Stimulated activated CD8-positive, alpha-beta memory T cell treated with anti-CD3 and anti-CD28 coated beads, Interleukin-7, amount 100 ng/mL, for 48 hours (primary cell): ENCODE results near the gene ARL2BP.
A peak's percentile ranks its signal among the peaks of the same experiment; 100 is the strongest.
"Not testable (repeated sequence)": the region's sequence is repeated elsewhere in the genome, so short reads cannot be mapped to it uniquely, and the experiment has no call there.

Source experiments
- DNase-seq, 2 donors: peaks; one replicate each; pipeline ENCODE4 v3.0.0-alpha.2; 2020; ENCODE audit warnings: low read depth in 1 of 2; ENCODE audit errors: extremely low read depth in 1 of 2

Gene ARL2BP

DNA sequence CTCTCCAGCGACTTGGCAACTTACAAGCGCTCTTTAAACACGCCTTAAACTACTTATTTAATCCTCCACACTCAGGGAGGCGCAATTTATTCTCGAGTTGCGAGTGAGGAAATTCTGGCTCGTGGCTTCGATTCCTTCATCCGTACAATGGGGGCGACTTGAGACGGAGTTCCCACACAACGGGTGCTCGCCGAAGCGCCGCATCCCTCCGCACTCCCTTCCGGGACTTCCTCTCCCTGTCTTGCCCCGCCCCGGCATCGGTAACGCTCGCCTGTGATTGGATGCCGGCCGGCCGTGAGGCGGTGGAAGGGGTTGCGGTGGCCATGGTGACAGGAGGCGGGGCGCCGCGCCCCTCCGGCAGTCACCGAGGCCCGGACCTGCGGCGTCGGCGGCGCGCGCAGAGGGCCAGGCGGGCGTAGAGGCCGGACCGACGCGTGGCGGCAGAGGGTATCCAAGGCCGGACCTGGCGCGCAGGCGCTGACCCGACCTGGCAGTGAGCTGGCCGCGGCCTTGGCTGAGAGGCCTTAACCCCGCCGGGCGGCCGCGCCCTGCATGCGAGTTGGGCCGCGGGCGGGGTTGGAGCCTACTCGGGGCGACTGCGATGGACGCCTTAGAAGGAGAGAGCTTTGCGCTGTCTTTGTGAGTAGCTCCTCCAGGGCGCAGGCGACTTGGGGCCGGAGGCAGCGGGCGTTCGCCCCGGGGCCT, at the start of gene ARL2BP:
Gene ARL2BP, plus strand, starts transcription at position 493 of the 705 bp plus-strand sequence. Its CDS starts 109 bp downstream, at position 602.
- peak; percentile 94 to 96 for DNase-seq

DNA sequence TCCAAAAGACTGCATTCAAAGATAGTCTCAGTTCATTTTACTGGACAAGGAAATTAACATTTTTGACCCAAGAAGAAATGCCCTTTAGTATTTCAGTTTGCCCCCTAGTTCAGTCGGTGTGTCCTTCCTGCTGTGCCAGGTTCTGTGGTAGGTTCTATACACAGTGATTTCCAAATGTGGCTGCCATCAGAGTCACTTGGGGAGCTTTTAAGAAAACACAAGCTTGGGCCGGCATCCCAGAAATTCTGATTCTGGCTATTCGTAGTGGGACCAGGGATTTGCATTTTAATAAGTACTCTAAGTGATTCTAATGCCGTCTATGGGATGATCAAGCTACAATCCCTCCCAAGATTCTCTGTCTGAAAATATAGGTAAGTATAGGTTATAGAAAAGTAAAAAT, 48.8 kb upstream of the ARL2BP start:
- no peak for DNase-seq

DNA sequence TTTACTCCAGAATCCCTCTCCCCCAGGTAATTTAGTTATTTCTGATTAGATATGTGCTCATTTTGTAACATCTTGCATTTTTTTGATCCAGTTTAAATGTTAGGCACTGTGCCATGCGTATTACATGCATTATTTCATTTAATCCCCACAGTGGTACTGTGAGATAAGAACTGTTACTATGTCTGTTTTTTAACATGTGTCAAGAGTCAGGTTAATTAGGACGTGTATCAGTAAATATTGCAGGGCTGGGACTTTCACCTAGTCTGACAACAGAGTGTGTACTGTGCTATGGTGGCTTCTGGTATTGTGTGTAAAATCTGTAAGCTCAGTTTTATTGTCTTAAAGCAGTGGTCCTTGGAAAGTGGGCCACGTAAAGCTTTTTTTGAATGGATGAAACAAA, 48.3 kb upstream of the ARL2BP start:
- DNase-seq = no peak

DNA sequence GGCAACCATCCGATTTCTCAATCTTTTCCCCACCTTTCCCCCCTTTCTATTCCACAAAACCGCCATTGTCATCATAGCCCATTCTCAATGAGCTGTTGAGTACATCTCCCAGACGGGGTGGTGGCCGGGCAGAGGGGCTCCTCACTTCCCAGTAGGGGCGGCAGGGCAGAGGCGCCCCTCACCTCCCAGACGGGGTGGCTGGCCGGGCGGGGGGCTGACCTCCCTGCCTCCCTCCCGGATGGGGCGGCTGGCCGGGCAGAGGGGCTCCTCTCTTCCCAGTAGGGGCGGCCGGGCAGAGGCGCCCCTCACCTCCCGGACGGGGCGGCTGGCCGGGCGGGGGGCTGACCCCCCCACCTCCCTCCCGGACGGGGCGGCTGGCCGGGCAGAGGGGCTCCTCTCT, 44.7 kb upstream of the ARL2BP start:
- DNase-seq = not testable (repeated sequence)

DNA sequence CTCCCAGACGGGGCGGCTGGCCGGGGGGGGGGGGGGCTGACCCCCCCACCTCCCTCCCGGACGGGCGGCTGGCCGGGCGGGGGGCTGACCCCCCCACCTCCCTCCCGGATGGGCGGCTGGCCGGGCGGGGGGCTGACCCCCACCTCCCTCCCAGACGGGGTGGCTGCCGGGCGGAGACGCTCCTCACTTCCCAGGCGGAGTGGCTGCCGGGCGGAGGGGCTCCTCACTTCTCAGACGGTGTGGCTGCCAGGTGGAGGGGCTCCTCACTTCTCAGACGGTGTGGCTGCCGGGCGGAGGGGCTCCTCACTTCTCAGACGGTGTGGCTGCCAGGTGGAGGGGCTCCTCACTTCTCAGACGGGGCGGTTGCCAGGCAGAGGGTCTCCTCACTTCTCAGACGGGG, 44.1 kb upstream of the ARL2BP start:
- DNase-seq = not testable (repeated sequence)

DNA sequence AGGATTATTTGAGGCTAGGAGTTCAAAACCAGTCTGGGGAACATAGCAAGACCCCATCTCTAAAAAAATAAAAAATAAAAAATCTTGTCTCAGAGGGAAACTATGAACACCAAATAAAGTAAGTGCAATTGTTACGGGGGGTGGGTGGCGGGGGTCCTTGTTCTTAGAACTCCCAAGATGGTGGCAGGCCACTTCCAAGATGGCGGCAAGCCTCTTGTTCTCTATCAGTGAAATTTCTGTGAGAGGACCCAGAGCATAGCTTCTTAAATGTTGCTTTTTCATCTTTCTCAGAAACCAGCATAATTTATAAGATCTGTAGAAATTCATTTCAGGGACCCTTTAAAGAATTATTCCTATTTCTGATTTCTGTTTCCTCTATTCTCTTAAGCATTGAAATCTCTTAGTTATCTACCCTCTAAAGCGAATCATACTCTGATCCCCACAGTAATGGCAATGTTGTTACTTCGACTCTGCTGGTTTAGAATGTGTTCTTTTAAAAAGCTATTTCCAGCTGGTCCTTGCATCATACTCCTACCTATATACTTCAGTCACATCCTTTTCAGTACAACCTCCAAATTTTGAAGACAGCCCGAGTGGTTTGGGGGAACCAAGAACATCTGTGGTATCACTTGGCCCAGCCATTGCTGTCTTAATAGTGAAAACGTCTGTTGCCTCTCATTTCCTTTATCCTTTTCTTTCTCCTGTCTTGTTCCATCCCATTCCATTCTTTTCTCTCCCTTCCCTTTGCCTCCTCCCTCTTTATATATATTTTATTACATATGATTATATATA, 42.8 kb upstream of the ARL2BP start:
- no peak for DNase-seq

DNA sequence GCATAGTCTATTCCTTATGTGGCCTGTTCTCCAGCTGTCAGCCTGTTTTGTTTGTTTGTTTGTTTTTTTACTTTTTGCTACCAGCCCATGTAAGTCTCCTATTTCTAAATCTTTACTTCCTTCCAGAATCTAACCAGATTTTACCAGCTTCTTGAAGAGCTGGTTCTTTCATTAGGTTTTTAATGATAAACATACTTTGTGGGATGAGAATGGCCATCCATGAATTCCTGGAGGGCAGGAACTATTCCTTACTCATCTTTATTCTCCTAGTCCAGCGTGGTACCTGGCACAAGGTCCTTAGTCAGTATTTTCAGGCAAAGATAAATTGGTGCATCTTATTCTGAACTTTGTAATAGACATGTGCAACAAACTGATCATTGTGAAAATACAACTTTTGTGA, 41.6 kb upstream of the ARL2BP start:
- no peak for DNase-seq

DNA sequence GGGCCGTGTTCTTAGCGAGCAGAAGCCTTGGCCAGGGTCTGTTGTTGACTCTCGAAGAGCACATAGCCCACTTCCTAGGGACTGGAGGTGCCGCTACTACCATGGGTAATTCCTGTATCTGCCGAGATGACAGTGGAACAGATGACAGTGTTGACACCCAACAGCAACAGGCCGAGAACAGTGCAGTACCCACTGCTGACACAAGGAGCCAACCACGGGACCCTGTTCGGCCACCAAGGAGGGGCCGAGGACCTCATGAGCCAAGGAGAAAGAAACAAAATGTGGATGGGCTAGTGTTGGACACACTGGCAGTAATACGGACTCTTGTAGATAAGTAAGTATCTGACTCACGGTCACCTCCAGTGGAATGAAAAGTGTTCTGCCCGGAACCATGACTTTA, 40.4 kb upstream of the ARL2BP start:
- DNase-seq = no peak

DNA sequence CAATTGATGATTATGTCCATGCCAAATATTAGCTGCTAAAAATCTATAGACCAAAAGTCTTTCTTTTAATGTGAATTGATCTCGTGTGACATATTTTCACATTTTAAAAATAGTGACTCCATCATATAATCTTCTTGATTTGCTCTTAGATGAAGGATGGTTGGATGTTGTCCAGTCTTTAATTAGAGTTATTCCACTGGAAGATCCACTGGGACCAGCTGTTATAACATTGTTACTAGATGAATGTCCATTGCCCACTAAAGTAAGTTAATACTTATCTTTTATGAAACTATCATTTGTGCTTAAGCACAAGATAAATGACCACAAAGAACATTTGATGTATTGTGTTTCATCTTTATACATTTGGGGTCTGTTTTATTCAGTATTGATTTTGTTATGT, 36.1 kb upstream of the ARL2BP start:
- no peak for DNase-seq

DNA sequence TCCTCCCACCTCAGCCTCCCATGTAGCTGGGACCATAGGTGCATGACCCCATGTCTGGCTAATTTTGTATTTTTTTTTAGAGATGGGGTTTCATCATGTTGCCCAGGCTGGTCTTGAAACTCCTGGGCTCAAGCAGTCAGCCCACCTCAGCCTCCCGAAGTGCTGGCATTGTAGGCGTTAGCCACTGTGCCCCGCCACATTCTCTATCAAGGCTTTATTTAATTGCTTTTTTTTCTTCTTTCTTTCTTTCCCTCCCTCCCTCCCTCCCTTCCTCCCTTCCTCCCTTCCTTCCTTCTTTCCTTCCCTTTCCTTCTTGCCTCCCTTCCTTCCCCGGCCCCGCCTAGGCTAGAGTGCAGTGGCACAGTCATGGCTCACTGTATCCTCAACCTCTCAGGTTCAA, 35.3 kb upstream of the ARL2BP start:
- DNase-seq = no peak

DNA sequence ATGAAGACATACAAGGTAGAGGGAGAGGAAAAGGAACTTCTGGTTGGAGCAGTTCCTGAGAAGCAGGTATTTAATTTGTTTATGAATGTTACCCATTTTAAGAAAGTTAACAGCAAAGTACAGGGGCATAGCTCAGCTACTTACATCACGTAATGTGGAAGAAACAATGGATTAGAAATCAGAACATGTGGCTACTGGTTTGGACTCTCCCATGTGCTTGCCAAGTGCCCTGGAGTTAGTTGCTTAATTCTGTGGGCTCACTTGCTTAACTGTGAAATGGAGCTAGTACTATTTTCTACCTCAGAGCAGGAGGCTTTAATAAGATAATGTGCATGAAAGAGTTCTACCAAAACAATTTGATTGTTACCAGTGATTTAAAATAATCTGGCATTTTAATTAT, 31.6 kb upstream of the ARL2BP start:
- DNase-seq = no peak

DNA sequence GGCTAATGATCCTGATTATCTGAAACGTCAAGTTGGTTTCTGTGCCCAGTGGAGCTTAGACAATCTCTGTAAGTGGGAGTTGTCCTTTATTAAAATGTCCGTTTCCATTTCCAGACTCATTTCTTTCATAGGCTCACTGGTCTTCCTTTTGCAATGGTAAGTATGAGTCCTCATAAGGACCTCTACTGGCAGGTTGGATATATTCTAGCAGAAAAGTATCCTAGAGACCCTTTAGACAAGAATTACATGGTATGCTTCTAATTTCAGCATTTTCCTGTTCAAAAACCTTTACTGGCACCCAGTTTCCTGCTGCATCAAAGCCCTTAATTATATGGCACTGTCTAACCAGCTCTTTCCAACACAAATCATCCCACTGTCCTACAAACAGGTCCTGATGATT, 28.1 kb upstream of the ARL2BP start:
- no peak for DNase-seq

DNA sequence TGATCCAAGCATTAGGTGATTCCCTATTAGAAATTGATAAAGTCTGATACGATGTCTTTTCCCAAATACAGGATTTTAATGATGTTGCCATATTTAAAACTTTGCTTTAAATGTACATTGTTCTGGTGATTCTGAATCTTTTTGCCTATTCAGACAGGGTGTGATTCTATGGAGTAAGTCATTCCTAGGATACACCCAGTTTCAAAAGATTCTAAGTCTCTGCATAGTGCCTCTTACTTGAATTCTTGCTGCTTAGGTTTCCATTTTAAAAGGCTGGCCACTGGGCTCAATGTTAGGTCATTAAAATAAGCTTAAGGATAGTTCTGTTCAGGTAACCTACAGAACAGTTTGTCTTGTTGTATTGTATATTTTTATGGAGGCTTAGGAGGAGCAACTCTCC, 22.0 kb upstream of the ARL2BP start:
- DNase-seq = no peak

DNA sequence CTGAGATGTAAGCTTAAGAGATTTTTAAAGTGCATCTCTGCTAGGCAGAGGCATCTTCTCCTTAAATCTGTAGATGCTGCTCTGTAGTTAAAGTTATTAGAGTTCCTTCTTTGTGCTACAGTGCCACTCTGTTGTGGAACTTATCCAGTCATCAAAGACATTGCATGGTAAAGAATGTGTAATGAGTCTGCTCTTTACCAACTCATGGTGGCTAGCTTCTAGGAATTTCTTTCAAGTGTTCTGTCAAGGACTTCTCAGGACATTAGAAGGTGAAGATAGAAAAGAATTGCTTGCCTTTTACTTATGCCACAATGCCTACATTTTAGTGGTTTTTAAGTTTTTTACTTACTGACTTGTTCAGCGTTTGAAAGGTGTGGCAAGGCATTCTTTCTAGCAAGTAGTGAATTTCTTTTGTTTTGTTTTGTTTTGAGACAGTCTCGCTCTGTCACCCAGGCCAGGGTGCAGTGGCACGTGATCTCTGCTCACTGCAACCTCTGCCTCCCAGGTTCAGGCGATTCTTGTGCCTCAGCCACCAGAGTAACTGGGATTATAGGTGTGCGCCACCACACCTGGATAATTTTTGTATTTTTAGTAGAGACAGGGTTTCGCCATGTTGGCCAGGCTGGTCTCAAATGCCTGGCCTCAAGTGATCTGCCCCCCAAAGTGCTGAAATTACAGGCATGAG, 20.3 kb upstream of the ARL2BP start:
- no peak for DNase-seq

DNA sequence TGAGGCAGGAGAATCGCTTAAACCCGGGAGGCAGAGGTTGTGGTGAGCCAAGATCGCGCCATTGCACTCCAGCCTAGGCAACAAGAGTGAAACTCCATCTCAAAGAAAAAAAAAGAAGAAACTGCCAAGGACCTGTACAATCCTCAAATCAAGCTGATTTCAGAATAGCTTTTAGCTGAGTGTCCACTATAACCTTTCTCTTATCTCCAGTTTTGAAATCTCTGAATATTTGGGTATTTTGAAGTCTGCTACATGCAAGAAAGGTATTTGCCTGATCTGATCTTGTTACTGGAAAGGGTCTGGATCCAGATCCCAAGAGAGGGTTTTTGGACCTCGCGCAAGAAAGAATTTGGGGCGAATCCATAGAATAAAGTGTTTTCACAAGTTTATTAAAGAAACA, 19.1 kb upstream of the ARL2BP start:
- DNase-seq = no peak

DNA sequence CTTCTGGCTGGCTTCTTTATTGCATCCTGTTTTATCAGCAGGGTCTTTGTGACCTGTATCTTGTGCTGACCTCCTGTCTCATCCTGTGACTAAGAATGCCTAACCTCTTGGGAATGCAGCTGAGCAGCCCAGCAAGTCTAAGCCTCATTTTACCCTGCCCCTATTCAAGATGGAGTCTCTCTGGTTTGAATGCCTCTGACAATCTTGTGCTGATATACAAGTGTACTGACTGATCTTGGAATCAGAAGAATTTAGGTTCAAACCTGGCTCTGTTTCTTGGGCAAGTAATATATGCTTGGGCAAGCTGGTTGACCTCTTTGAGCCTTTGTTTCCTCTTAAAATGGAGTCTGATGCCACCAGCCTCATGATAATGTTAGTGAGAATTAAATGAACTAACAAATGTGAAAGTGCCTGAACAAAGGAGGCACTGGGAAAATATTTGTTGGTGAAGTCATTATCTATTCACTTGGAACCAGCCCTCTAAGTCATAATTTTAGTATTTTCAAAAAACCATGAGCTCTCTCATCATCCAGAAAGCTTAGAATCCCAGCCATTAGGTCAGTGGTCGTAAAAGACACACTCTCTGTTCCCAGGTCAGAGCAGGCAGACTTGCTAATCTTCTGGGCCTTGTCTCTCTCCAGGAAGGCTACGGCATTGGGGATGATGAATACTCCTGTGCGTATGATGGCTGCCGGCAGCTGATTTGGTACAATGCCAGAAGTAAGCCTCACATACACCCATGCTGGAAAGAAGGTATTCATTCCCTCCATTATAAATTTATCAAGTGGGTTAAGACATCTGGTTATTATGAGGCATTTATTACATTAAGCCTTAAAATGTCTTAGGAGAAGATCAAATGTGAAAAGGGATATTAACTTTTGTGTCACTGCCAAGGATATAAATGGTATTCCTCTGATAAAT, 18.1 kb upstream of the ARL2BP start:
- no peak for DNase-seq

DNA sequence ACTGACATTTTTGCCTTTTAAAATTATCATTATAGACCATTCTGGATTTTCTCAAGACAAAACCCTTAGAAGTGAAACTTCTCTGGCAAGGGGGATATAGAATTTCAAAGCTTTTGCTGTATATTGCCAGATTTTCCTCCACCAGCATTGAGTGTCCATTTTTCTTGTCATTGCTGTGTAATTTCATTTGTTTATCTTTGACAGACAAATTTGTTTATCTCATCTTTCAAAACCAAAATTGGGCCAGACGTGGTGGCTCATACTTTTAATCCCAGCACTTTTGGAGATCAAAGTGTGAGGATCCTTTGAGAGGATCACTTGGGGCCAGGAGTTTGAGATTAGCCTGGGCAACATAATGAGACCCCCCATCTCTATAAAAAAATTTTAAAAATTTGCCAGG, 16.0 kb upstream of the ARL2BP start:
- DNase-seq = no peak

DNA sequence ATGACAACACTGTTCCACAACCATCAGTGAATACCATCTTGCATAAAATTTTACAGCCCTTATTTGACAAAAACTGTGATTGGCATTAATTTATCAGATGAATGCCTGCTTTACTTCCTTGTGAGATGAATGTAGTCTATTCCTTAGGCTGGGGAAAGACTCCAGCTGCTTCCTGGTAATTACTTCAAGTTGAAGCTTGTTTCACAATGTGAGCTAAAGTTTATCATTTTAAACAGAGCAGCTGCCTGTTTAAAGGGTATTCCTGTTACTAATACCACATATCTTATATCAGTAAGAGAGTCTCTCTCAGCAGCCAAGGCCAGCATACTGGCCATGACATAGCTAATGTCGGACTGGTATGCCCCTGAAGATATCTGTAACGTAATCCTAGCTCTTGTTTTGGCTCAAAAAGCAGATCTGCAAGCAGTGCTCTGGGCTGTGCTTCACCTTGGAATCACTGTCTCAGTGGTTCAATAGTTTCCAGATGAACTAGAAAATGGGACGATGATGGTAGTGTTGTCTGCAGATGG, 13.2 kb upstream of the ARL2BP start:
- no peak for DNase-seq

DNA sequence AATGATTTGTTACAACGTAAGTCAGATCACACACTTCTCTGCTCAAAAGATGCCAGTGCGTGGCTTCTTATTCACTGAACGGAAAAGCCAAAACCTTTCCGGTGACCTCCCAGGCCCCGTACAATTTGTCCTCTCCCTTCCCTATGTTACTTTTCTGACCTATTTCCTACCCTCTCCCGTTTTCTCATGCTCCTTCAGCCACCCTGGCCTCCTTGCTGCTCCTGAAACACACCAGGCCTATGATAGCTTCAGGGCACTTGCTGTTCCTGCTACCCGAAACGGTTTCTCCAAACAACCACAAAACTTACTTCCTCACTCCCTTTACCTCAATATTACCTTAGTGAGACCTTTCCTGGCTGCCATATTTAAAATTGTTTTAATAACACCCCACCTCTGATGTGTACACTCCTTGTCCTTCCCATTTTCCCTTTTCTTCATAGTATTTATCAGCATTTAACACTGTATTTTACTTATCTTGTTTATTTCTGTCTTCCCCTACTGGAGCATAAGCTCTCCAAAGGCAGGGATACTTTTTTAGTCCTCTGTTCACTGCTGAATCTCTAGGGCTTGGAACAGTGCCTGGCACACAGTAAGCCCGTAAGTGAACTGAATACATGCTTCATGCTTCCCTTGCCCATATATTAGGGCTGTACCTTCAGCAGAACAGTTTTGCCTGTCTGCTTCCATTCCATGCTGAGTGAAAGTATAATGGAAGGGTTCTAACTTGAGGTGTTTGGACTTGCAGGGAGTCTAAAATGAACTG, 10.9 kb upstream of the ARL2BP start:
- no peak for DNase-seq

DNA sequence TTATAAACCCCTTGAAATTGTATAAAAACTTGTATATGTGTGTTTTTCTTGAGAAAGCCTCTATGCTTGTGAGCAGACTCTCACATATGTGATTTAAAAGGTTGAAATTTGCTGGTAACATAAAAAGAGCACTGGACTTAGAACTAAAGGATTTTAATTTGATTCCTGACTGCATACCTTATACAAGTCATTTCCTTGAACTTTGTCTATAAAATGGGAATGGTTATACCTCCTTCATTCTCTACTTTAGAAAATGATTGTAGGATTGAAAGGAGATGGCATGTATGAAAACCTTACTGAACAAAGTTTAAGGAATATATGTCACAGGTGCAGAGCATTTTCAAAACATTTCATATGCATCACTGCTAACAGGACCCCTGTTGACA, 10.4 kb upstream of the ARL2BP start:
- no peak for DNase-seq
